HL-60 (cell line): ENCODE results near the gene RIPK4.

Experiments used
- DNase-seq, 2 experiments: peaks; one replicate each; pipeline ENCODE4 v3.0.0-alpha.2; 2010 to 2020; ENCODE audit warnings: low read depth in 1 of 2, low spot score in 1 of 2
- H3K27ac ChIP-seq: fragments of 250-450 bp; sonication (Bioruptor Pico); replicated peaks from 2 replicates; pipeline ENCODE4 v1.5.1; 2020; ENCODE audit warnings: mild to moderate bottlenecking, moderate library complexity
- H3K27me3 ChIP-seq: fragments of 250-450 bp; sonication (Bioruptor Pico); 2 replicates; pipeline ENCODE4 v1.5.1; 2021; ENCODE audit warnings: mild to moderate bottlenecking, moderate library complexity; ENCODE audit not compliant: insufficient read depth, poor library complexity, severe bottlenecking
- H3K4me3 ChIP-seq: replicated peaks from 2 replicates; pipeline ENCODE4 v1.5.1; 2011; ENCODE audit warnings: mild to moderate bottlenecking, control low read depth, low read length; ENCODE audit not compliant: insufficient read depth
- GABPA ChIP-seq: IDR thresholded peaks from 2 replicates; pipeline ENCODE4 v1.6.1; 2012; ENCODE audit warnings: low read depth
- POLR2AphosphoS5 ChIP-seq: IDR thresholded peaks from 2 replicates; pipeline ENCODE4 v1.6.1; 2012; ENCODE audit warnings: low read depth
- SPI1 ChIP-seq: IDR thresholded peaks from 2 replicates; pipeline ENCODE4 v1.6.1; 2012; ENCODE audit warnings: low read depth, mild to moderate bottlenecking, borderline replicate concordance
- TF ChIP-seq, protein P1 (sequence below): IDR thresholded peaks from 2 replicates; pipeline ENCODE4 v1.6.1; 2012; ENCODE audit warnings: low read depth; ENCODE audit not compliant: insufficient replicate concordance
- TF ChIP-seq, protein P2 (sequence below): IDR thresholded peaks from one replicate; pipeline ENCODE4 v1.5.1; 2011; ENCODE audit warnings: low read length, control low read depth, inconsistent platforms; ENCODE audit not compliant: insufficient read depth

The RIPK4 gene

DNA sequence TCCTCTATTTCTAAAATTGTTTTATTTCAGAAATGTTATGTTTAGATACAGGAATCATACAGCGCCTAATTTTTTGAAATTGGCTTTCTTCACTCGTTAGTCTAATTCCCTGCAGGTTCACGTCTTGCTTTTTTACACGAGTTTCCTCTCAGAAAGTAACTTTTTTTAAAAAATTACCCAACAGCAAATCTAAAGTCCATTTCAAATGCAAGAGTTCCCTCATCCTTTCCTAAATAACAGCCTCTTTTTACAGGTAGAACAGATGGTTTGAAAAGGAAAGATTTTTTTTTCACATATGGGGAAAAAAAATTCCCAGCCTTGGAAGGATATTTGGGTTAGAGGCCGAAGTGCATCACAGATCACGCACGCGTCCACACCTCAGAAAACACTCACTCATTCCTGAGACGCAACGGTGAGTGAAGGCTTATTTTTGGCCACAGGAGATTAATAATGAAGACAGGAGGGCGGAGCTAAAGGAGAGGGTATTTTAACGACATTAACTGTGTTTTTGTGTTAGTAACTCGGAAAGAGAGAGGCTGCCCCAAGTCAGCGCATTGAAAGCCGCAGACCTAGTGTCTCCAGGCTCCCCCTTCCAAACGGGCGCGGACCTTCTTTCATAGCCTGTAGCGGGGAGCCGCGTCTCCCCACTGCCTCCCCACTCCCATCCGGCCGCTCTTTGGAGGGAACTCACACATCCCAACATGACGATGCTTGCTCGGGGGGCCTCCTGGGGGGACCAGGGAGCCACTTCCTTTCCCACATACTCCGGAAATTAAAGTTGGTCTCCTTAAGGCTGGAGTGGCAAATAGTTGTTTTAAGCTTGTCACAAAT, 969 bp upstream of the RIPK4 start:
- no peak for DNase-seq
- Histone ChIP-seq H3K27me3 (peaks cover 36% of the 10 kb centered on the region), H3K4me3 (no peak overlapping the region), H3K27ac (no peak overlapping the region)
- TF ChIP-seq POLR2AphosphoS5 (no peak), GABPA (no peak), SPI1 (no peak)
- TF ChIP-seq, protein P1, sequence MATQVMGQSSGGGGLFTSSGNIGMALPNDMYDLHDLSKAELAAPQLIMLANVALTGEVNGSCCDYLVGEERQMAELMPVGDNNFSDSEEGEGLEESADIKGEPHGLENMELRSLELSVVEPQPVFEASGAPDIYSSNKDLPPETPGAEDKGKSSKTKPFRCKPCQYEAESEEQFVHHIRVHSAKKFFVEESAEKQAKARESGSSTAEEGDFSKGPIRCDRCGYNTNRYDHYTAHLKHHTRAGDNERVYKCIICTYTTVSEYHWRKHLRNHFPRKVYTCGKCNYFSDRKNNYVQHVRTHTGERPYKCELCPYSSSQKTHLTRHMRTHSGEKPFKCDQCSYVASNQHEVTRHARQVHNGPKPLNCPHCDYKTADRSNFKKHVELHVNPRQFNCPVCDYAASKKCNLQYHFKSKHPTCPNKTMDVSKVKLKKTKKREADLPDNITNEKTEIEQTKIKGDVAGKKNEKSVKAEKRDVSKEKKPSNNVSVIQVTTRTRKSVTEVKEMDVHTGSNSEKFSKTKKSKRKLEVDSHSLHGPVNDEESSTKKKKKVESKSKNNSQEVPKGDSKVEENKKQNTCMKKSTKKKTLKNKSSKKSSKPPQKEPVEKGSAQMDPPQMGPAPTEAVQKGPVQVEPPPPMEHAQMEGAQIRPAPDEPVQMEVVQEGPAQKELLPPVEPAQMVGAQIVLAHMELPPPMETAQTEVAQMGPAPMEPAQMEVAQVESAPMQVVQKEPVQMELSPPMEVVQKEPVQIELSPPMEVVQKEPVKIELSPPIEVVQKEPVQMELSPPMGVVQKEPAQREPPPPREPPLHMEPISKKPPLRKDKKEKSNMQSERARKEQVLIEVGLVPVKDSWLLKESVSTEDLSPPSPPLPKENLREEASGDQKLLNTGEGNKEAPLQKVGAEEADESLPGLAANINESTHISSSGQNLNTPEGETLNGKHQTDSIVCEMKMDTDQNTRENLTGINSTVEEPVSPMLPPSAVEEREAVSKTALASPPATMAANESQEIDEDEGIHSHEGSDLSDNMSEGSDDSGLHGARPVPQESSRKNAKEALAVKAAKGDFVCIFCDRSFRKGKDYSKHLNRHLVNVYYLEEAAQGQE: no peak
- TF ChIP-seq, protein P2, sequence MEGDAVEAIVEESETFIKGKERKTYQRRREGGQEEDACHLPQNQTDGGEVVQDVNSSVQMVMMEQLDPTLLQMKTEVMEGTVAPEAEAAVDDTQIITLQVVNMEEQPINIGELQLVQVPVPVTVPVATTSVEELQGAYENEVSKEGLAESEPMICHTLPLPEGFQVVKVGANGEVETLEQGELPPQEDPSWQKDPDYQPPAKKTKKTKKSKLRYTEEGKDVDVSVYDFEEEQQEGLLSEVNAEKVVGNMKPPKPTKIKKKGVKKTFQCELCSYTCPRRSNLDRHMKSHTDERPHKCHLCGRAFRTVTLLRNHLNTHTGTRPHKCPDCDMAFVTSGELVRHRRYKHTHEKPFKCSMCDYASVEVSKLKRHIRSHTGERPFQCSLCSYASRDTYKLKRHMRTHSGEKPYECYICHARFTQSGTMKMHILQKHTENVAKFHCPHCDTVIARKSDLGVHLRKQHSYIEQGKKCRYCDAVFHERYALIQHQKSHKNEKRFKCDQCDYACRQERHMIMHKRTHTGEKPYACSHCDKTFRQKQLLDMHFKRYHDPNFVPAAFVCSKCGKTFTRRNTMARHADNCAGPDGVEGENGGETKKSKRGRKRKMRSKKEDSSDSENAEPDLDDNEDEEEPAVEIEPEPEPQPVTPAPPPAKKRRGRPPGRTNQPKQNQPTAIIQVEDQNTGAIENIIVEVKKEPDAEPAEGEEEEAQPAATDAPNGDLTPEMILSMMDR: no peak

DNA sequence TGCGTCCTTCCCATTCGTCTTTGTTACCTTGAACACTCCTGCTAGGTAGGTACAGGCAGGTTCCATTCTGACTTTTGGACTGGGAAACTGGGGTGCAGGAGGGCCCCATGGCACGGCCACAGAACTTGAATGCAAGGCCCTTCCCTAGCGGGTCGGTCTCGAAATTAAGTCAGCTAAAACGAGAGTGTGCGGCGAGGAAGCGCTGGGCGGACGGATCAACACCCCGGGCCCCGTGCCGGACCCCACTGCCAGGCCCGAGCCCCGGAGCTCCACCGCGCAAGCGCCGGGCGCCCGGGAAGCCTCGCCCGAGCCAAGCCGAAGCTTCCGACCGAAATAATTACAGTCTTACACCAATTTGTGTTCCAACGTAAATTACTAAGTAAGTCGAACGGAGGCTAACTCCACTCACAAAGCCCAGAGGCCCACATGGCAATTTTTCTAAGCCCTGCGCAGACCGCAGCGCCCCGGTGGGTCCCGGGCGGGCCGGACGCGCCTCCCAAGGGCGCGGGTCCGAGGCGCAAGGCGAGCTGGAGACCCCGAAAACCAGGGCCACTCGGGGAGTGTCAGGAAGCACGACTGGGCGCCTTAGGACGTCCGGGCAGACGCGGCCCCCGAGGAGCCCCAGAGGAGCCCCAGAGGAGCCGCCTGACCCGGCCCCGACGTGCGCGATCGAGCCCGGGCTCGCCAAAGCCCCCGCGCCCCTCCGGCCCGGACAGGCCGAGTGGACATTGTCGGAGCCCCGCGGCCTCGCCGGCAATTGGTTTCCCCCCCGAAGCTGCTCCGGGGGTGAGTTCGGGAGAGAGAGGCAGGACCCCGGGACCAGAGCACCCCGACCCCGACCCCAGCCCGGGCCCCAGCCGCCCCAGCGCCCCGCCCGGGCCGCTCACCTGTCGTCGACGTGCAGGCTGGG, 624 bp downstream of the RIPK4 start:
- TF ChIP-seq, protein P2: no peak
- TF ChIP-seq GABPA (no peak), POLR2AphosphoS5 (no peak), SPI1 (no peak)
- TF ChIP-seq, protein P1: no peak
- no peak overlapping the region for H3K4me3 ChIP-seq
- peaks cover 45% of the 10 kb centered on the region for H3K27me3 ChIP-seq
- no peak for DNase-seq
- H3K27ac ChIP-seq: no peak overlapping the region

DNA sequence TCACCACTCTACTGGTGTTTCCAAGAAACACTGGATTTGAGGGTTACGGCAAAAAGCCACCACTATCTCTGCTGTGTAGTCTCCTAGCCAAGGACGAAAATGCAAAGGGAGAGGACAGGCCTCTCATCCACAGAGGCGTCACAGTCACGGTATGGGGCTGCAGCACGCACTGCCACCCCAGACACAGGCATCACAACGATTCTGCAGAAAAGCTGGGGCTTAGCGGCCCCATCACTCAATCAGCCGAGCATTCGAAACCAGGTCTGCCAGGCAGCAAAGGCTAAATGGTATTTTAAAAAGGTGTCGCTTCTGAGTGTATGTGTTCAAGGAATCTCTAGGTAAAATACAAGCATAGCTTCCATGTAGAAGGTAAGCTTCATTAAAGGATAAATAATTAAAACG, 1.4 kb downstream of the RIPK4 start:
- no peak for DNase-seq
- no peak overlapping the region for H3K4me3 ChIP-seq
- no peak overlapping the region for H3K27ac ChIP-seq
- TF ChIP-seq SPI1: no peak
- no peak for TF ChIP-seq GABPA
- TF ChIP-seq, protein P2: no peak
- TF ChIP-seq, protein P1: no peak
- TF ChIP-seq POLR2AphosphoS5: no peak
- peaks cover 48% of the 10 kb centered on the region for H3K27me3 ChIP-seq
